HG03460 (cell line): ENCODE measurements around the gene ICA1L.
"Not testable (repeated sequence)": the region's sequence is repeated elsewhere in the genome, so short reads cannot be mapped to it uniquely, and the experiment has no call there.

Experiments
- ATAC-seq: cut with Tn5 transposase; IDR thresholded peaks from one replicate; pipeline ENCODE4 v1.9.1; 2021; ENCODE audit not compliant: unreplicated experiment

ICA1L gene

GRCh38 chr2:202847693-202848524 is 23.7 kb downstream of the ICA1L start:
- ATAC-seq: peak; percentile 52

- ATAC-seq: no peak
Observed at GRCh38 chr2:202844656-202845055, 26.9 kb downstream of the ICA1L start.

GRCh38 chr2:202842690-202843089 is 28.9 kb downstream of the ICA1L start:
- no peak for ATAC-seq

- ATAC-seq: no peak
Observed at GRCh38 chr2:202841090-202841867, 30.3 kb downstream of the ICA1L start.

GRCh38 chr2:202831242-202832220 is 40.0 kb downstream of the ICA1L start:
- peak; percentile 52 for ATAC-seq

GRCh38 chr2:202824901-202825300 is 46.7 kb downstream of the ICA1L start:
- ATAC-seq: no peak

GRCh38 chr2:202822411-202822810 is 49.2 kb downstream of the ICA1L start:
- ATAC-seq: no peak

- no peak for ATAC-seq
Observed at GRCh38 chr2:202821206-202822160, 50.1 kb downstream of the ICA1L start.

GRCh38 chr2:202818321-202818720 is 53.2 kb downstream of the ICA1L start:
- ATAC-seq: no peak

GRCh38 chr2:202817771-202818170 is 53.8 kb downstream of the ICA1L start:
- ATAC-seq: no peak

GRCh38 chr2:202815548-202816360 is 55.8 kb downstream of the ICA1L start:
- no peak for ATAC-seq

GRCh38 chr2:202814226-202814625 is 57.3 kb downstream of the ICA1L start:
- no peak for ATAC-seq

- no peak for ATAC-seq
Observed at GRCh38 chr2:202813387-202813786, 58.2 kb downstream of the ICA1L start.

- ATAC-seq: no peak
Observed at GRCh38 chr2:202808754-202809153, 62.8 kb downstream of the ICA1L start.

GRCh38 chr2:202807431-202808138 is 64.0 kb downstream of the ICA1L start:
- not testable (repeated sequence) for ATAC-seq

GRCh38 chr2:202805911-202806310 is 65.7 kb downstream of the ICA1L start:
- not testable (repeated sequence) for ATAC-seq

GRCh38 chr2:202797944-202798343 is 73.6 kb downstream of the ICA1L start:
- no peak for ATAC-seq

- ATAC-seq: no peak
Observed at GRCh38 chr2:202790676-202791075, 80.9 kb downstream of the ICA1L start.
